Head of caudate nucleus (tissue), 42 donors: ENCODE results near the gene VTI1A.
"Not testable (repeated sequence)": the region's sequence is repeated elsewhere in the genome, so short reads cannot be mapped to it uniquely, and the experiment has no call there.

ENCODE experiments used
- DNase-seq, 42 donors: peaks; one replicate each; pipeline versions ENCODE4 v3.0.0 to v3.0.0-alpha.2; 2020 to 2021; ENCODE audit warnings: mixed read lengths in 7 of 42
- intact Hi-C: fragments of 100-400 bp; cut with DNase I; formaldehyde crosslinking; loops from one replicate; pipeline ENCODE4 v1.15.0; 2022

The VTI1A gene

GRCh38 chr10:112532956-112533355, 85.9 kb downstream of the VTI1A start:
- DNase-seq, result no peak
- intact Hi-C loops, result no loop called here

GRCh38 chr10:112533916-112534315, 86.9 kb downstream of the VTI1A start:
- no peak for DNase-seq
- intact Hi-C loops, result no loop called here

DNA sequence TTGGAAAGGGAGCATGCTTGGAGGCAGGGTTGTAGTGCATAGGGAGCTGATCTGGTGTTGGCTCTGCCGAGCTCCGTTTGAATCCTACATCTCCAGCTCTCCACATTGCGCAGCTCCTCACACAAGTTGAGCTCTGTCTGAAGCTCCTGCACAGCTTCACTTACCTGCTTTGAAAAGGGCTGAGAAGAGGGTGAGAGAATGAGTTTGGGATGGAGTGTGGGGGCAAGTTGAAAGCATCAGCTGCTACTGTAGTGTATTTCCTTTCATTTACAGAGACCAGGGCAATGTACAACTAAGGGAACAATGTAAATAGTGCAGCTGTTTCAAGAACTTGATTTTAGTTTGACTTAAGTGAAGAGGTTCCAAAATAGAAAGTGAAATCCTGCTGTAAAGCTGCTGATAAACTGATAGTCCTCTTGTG, 88.5 kb downstream of the VTI1A start:
- DNase-seq, result peak in 1 of 42 donors; percentile 7
- intact Hi-C loops, result no loop called here

DNA sequence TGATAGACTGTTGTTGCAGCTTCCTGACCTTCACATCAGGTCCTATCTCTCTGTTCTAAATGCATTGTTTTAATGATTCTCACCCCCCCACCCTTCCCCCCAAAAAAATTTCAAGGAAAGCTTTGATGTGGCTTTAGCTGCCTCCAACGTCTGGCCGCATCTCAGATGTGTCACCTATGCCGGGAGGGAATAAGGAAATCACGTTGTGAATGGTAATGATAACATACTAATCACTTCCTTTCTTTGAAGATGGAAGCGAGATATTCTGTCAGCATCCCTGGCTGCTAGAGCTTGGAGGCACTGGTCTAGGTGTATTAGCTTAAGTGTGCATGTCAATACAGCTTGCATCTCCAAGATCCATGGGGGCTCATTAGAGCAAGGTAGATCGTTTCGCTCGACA, 89.6 kb downstream of the VTI1A start:
- DNase-seq, result no peak
- intact Hi-C loops, result no loop called here

DNA sequence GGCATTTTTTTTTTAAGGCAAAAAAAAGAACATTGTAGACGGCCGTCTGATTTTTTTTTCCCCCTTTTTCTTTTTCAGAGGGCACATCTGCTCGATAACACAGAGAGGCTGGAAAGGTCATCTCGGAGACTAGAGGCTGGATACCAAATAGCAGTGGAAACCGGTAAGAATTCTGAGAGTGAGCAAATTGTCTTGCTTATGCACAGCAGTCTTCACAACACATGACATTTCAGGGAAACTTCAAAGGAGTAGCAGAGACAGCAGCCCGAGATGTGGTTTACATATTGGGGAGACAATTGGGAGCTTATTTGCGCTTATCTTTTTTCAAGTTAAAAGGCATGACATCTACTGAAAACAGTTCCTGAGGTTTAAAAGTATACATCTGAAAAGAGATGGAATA, 91.2 kb downstream of the VTI1A start:
- DNase-seq, result no peak
- intact Hi-C loops, result no loop called here

DNA sequence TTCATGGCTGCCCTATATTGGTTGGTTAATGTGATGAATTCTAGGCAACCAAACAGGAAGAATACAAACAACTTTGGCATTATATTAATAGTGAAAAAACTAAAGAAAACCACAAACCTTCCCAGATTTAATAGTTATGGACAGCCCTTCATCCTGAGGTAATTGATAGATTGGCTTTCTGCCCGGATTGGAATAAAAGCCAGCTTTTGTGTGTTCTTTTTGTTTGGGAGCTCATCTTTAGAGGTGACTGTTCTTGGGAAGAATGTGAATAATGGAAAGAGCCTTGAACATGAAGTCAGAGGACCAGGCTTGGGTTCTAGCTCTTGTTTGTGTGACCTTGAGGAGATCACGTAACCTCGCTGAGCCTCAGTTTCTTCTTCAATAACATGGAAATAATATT, 92.3 kb downstream of the VTI1A start:
- DNase-seq, result no peak
- intact Hi-C loops, result no loop called here

GRCh38 chr10:112542823-112543222, 95.8 kb downstream of the VTI1A start:
- DNase-seq, intact Hi-C loops: not testable (repeated sequence)

DNA sequence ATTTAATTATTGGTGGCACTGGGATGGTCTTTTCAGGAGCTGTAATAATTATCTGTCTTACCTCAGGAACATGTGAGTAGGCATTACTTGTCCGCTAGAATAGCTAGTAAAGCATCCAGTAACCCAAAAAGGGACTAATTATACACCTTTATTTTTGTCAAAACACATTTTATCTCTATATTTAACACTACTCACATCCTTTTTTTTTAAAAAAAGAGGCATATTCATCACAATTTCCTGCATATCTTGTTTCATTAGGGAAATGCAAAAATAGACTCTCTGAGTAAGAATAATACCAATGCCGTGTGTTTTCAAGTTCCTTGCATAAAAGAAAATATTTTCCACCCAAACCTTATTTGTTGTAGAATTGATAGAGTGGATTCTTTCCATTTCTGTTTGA, 99.5 kb downstream of the VTI1A start:
- intact Hi-C loops, result no loop called here
- DNase-seq, result no peak

- DNase-seq, result peak in 38 of 42 donors; percentile 11 to 81 (median 48)
- intact Hi-C loops, result no loop called here
These were observed 101.7 kb downstream of the VTI1A start for GRCh38 chr10:112548535-112549276.

GRCh38 chr10:112552593-112553110, 105.6 kb downstream of the VTI1A start:
- intact Hi-C loops, result no loop called here
- DNase-seq, result no peak

GRCh38 chr10:112553315-112553714, 106.3 kb downstream of the VTI1A start:
- intact Hi-C loops, result no loop called here
- DNase-seq, result no peak

DNA sequence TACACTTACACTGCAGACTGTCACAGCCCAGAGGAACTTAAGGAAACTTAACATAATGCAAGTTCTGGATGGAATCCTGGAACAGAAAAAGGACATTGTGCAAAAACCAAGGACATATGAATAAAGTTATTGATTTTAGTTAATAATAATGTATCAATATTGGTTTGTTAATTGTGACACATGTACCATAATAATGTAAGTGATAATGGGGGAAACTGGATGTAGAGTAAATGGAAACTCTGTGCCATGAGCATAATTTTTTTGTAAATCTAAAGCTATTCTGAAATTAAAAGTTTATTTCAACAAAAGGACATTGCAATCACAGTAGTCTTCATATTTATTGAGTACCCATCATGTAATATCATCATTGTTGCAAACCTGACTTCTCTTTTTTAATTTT, 107.2 kb downstream of the VTI1A start:
- intact Hi-C loops, result no loop called here
- no peak for DNase-seq

DNA sequence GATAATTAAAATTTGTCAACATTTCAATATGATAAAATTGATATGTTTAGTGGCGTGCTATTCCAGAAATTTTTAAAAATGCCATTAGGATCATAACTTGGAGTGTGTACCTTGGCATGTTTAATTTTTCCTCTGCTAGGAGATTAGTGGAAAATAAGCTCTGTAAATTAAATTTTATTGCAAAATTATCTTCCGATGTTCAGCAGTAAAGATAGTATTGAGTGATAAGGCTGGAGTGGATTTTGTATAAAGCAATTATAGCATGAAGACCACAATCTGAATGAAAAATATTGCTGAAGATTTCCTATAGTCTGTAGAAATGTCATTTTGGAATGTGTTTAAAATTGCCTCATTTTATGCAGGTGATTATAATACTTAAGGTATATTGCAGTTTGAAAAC, 110.2 kb downstream of the VTI1A start:
- no peak for DNase-seq
- intact Hi-C loops, result no loop called here

- intact Hi-C loops, result no loop called here
- DNase-seq, result no peak
These were observed 111.6 kb downstream of the VTI1A start for GRCh38 chr10:112558476-112559142.

- intact Hi-C loops, result no loop called here
- DNase-seq, result no peak
These were observed 112.3 kb downstream of the VTI1A start for GRCh38 chr10:112559349-112559748.

GRCh38 chr10:112562122-112562521, 115.1 kb downstream of the VTI1A start:
- no peak for DNase-seq
- intact Hi-C loops, result no loop called here

- DNase-seq, result no peak
- intact Hi-C loops, result no loop called here
These were observed 116.0 kb downstream of the VTI1A start for GRCh38 chr10:112562809-112563663.

DNA sequence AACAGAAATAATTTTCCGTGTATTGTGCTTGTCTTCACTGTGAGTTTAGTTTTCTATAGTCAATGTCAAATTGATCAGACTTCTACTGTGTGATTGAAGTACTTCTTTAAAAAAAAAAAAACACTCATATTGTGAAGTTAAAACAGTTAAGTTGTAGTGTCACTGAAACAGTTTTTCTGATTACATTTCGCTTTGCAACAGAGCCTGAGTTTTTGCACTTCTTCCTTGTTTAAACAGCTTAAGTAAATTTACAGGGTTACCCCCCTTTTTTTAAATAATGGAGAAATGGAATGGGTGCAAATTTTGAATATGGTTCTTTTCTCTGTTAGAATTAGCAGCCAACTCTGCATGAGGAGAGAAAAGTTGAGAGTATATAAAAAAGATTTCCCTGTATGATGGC, 117.3 kb downstream of the VTI1A start:
- intact Hi-C loops, result no loop called here
- no peak for DNase-seq

- peak in 17 of 42 donors; percentile 14 to 78 (median 30) for DNase-seq
- intact Hi-C loops, result no loop called here
These were observed 118.5 kb downstream of the VTI1A start for GRCh38 chr10:112565434-112566053.
